A549 (cell line): ENCODE results near the gene ANKRD2.

Experiments used
- CBX2 ChIP-seq: fragments of 200-600 bp; sonication (generic); IDR thresholded peaks from 2 replicates; pipeline ENCODE4 v1.6.1; 2016; ENCODE audit warnings: low read depth, mild to moderate bottlenecking, borderline replicate concordance
- POLR2A ChIP-seq: IDR thresholded peaks from 2 replicates; pipeline ENCODE4 v1.6.1; 2012; ENCODE audit warnings: mild to moderate bottlenecking, low read length
- TF ChIP-seq, protein P1 (sequence below): fragments of >200 bp; sonication (Bioruptor Twin); formaldehyde crosslinking; IDR thresholded peaks from 3 replicates; pipeline ENCODE4 v1.5.1; 2016

DNA sequence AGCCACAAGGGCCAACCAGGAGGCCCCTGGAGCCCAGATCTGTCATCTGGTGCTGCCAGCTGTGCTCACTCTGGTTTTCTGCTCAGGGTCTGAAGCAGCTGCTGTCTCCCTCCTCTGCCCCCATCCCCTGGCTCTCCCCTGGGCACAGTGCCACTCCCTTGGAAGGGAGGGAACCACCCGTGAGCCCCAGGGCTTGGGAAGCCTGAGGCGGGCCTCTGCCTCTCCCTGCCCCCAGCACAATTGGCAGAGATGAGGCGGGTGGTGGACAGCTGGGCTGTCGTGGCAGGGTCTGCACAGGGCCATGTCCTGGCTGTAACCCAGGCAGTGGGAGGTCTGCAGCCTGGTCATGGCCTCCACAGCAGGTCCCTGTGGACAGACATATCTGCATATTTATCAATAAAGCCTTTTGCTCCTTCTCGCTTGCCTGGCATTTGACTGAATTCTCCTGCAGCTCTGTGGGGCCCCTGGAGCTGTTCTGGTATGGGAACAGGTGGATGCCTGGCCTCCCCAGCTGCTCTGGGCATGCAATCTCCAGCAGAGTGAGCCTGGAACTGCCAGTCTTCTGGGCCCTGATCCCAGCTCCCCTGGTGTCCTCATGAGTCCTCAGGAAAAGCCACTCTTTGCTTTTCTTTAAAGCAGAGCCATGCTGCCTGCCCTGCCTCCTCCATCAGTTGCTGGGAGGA, 1.6 kb upstream of the ANKRD2 start:
- TF ChIP-seq POLR2A: no peak
- TF ChIP-seq, protein P1, sequence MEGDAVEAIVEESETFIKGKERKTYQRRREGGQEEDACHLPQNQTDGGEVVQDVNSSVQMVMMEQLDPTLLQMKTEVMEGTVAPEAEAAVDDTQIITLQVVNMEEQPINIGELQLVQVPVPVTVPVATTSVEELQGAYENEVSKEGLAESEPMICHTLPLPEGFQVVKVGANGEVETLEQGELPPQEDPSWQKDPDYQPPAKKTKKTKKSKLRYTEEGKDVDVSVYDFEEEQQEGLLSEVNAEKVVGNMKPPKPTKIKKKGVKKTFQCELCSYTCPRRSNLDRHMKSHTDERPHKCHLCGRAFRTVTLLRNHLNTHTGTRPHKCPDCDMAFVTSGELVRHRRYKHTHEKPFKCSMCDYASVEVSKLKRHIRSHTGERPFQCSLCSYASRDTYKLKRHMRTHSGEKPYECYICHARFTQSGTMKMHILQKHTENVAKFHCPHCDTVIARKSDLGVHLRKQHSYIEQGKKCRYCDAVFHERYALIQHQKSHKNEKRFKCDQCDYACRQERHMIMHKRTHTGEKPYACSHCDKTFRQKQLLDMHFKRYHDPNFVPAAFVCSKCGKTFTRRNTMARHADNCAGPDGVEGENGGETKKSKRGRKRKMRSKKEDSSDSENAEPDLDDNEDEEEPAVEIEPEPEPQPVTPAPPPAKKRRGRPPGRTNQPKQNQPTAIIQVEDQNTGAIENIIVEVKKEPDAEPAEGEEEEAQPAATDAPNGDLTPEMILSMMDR: no peak
- no peak for TF ChIP-seq CBX2
